Measurements from ENCODE around the gene RERE. TPM values are rescaled to one million over a fixed set of nuclear protein-coding genes. Genes with fewer than 3 reads are reported as not detected.
"Not testable (repeated sequence)": the region's sequence is repeated elsewhere in the genome, so short reads cannot be mapped to it uniquely, and the experiment has no call there.

RERE gene
- total RNA-seq, 1 experiment from 2014 or later, result 37.1 TPM

- no peak for DNase-seq (ENCODE audit: low spot score)
Observed at GRCh38 chr1:8844501-8845006, 27.1 kb upstream of the RERE start.

- no peak for DNase-seq (ENCODE audit: low spot score)
Observed at GRCh38 chr1:8841395-8841794, 24.0 kb upstream of the RERE start.

DNA sequence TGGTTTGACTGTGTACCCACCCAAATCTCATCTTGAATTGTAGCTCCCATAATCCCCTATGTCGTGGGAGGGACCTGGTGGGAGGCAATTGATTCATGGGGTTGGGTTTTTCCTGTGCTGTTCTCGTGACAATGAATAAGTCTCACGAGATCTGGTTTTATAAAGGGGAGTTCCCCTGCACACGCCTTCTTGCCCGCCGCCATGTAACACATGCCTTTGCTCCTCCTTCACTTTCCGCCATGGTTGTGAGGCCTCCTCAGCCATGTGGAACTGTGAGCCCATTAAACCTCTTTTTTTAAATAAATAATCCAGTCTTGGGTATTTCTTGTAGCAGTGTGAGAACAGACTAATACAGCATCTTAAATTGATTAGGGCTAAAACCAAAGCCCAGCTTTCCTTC is 22.6 kb upstream of the RERE start:
- DNase-seq (ENCODE audit: low spot score), result no peak

- DNase-seq (ENCODE audit: low spot score), result no peak
Observed at GRCh38 chr1:8835941-8836643, 18.7 kb upstream of the RERE start.

DNA sequence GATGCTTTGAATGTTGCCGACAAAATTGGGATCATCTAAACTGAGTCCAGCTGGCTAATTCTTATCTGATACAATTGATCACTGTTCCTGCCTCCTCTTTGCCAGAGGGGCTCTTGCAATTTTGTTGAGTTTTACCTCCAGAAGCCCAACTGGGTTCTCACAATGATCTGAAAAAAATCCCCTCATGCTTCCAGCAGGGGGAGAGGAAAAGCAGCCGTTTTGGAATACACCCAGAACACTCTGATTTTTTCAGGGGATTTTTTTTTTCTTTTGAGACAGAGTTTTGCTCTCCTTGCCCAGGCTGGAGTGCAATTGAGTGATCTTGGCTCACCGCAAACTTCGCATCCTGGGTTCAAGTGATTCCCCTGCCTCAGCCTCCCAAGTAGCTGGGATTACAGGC is 13.9 kb upstream of the RERE start:
- no peak for DNase-seq (ENCODE audit: low spot score)

- DNase-seq (ENCODE audit: low spot score), result not testable (repeated sequence)
Observed at GRCh38 chr1:8830732-8831131, 13.3 kb upstream of the RERE start.

DNA sequence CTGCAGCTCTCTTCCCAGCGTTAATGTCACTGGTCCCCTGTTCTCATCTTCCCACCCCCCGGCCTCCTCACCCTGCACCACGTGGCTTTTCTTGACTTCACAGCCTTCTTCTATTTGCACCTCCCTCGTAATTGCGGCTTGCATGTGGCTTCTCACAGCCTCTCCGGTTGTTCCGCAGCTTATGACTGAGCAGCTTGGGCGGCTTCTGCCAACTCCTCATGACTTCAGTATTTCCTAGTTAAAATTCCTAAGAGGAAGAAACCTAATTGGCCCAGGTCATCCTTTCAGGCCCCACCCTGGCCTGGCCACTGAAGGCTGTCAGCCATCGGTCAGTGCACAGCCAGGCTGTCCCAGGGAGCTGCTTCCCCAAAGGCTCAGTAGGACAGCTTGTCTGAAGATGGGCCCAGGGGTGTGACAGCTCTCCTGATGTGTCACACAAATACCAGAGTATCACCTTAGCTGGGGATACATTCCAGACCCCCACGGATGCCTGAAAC is 8.6 kb upstream of the RERE start:
- DNase-seq (ENCODE audit: low spot score), result no peak

DNA sequence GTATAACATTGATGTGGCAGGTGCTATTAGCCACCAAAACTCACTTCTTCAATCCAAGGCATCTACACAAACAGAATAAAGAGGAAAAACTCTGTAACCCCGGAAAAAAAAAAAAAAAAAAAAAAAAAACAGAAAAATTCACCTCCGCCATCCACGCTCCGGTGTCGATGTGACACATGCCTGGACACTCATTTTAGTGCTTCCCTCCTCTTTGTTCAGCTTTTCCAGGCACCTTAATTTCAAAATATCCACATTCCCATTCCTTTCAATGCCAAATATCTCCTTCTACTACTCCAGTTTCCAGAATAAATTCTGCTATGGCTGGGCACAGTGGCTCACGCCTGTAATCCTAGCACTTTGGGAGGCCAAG is 5.8 kb upstream of the RERE start:
- no peak for DNase-seq (ENCODE audit: low spot score)

GRCh38 chr1:8822373-8823294 is 5.2 kb upstream of the RERE start:
- peak; percentile 88 for DNase-seq (ENCODE audit: low spot score)

GRCh38 chr1:8821084-8821483 is 3.6 kb upstream of the RERE start:
- DNase-seq (ENCODE audit: low spot score), result no peak

DNA sequence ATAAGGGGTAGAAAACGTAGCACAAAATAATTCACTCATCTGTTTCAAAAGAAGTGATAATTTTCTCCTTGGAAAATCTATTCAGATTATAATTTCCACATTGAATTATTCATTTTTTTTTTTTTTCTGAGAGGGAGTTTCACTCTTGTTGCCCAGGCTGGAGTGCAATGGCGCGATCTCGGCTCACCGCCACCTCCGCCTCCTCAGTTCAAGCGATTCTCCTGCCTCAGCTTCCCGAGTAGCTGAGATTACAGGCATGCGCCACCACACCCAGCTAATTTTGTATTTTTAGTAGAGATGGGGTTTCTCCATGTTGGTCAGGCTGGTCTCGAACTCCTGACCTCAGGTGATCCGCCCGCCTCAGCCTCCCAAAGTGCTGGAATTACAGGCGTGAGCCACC is 1.3 kb upstream of the RERE start:
- not testable (repeated sequence) for DNase-seq (ENCODE audit: low spot score)

DNA sequence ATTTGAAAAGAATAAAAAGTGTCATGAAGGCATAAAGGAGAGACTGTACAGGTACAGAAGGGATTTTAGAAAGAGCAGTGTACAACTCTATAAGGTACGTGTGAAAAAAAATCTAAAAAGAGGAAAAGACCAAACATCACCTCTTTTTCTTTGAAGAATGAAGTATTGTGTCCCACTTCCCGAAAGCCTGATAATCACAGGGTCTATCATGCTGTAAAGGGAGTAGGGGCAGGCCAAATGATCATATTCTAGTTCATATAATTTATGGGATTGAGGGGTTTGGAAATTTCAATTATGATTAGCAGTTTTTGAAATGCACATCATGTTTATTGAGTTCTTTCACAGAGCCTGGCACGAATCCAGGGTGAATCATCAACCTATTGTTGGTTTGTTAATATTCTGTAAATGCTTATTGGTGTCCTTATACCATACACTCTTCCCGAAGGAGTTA is 910 bp upstream of the RERE start:
- DNase-seq (ENCODE audit: low spot score), result peak; percentile 85

DNA sequence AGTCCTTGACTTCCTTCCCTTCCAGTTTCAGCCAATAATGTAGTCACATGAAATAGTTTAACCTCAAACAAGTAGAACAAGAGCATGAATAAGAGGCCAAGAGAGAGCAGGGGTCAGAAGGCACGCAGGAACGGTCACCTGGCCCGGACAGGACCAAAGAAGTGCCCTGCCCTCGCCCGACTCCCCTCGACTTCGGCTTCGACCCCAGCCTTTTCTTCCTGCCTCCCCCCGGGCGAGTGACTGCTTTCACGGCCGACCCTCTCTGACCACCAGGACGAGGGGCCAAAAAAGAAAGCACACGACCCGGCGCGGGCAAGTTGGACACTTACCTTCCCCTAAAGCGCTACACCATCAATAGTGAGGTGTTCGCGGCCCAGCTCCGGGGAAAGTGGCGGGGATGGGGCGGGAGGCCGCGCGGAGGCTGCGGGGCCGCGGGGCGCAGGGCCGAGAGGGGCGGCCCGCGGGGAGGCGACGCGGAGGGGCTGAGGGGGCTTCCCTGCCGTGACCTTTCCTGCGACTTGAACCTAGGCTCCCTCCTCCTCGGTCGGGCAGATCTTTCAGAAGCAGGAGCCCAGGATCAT is 519 bp downstream of the RERE start:
- DNase-seq (ENCODE audit: low spot score), result peak; percentile 38

- peak; percentile 42 for DNase-seq (ENCODE audit: low spot score)
Observed at GRCh38 chr1:8816264-8816663, 1.2 kb downstream of the RERE start.

GRCh38 chr1:8815582-8816151 is 1.8 kb downstream of the RERE start:
- DNase-seq (ENCODE audit: low spot score), result peak; percentile 46

GRCh38 chr1:8814865-8815264 is 2.6 kb downstream of the RERE start:
- peak; percentile 41 for DNase-seq (ENCODE audit: low spot score)

GRCh38 chr1:8813991-8814390 is 3.4 kb downstream of the RERE start:
- DNase-seq (ENCODE audit: low spot score), result no peak

DNA sequence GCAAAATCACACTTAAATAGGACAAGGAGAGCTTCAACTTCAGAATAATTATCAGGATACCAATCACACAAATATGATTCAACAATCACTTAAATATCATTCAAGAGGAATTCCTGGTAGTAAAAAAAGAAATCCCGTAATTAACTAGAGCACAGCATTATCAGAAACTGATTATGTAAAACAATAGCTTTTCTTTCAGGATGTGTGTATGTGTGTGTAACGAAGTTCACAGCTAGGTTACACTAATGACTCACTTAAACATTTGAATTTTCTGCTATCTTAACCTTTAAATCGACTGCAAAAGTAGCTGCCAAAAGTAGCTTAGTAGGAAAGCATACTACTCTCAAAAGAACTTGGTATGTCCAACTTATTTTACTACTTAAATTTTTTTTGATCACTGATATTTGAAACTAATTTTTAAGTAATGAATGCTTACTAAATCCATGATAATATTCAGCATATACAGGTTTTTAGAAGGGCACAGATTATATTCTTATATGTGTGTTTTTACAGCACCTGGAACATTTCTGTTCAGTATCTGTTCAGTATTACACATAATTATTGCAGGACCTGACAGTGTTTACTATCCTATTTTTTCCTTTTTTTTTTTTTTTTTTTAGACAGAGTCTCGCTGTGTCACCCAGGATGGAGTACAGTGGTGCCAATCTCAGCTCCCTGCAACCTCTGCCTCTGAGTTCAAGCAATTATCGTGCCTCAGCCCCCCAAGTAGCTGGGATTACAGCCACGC is 4.2 kb downstream of the RERE start:
- no peak for DNase-seq (ENCODE audit: low spot score)

GRCh38 chr1:8812081-8812480 is 5.4 kb downstream of the RERE start:
- no peak for DNase-seq (ENCODE audit: low spot score)

- no peak for DNase-seq (ENCODE audit: low spot score)
Observed at GRCh38 chr1:8810987-8811386, 6.5 kb downstream of the RERE start.

- no peak for DNase-seq (ENCODE audit: low spot score)
Observed at GRCh38 chr1:8809342-8809736, 8.1 kb downstream of the RERE start.

All from HT-29 (cell line).